Measurements from ENCODE around the gene RNF40. TPM values are rescaled to one million over a fixed set of nuclear protein-coding genes. Genes with fewer than 3 reads are reported as not detected.

The RNF40 gene
- total RNA-seq, 1 experiment from 2014 or later: 90.3 TPM

- no peak overlapping the region for H3K4me2 ChIP-seq (ENCODE audit: low read length)
- BruUV-seq (replicated peaks): no TSS peak
- no peaks in the 10 kb centered on the region for H3K27me3 ChIP-seq (ENCODE audit: insufficient read depth, low read length)
- DNase-seq (ENCODE audit: low read depth, low spot score): no peak
- H3K79me2 ChIP-seq (ENCODE audit: insufficient read depth, low read length): peaks cover 50% of the 10 kb centered on the region
- peaks cover 60 to 68% of the 10 kb centered on the region in 2 experiments; a peak in 3 of 4 replicates for H3K36me3 ChIP-seq (ENCODE audit: control insufficient read depth in 1 of 2, insufficient read depth in 2 of 2, low read length in 2 of 2)
- no peak overlapping the region for H3K9ac ChIP-seq (ENCODE audit: low read length)
- no peak overlapping the region for H3K4me3 ChIP-seq (replicated peaks in 1 of 2; ENCODE audit: low read depth in 1 of 2, low read length in 2 of 2)
- H4K20me1 ChIP-seq (ENCODE audit: insufficient read depth): no peaks in the 10 kb centered on the region
- RAD21 ChIA-PET (ENCODE audit: low non-redundant PET in 1 of 2, low total read pairs in 2 of 2, uncharacterized antibody in 2 of 2, unreplicated experiment in 2 of 2): no interaction called here
- CTCF ChIA-PET: no interaction called here
- POLR2A ChIA-PET: no interaction called here
- intact Hi-C loops (cut with micrococcal nuclease): no loop called here
- H2AFZ ChIP-seq (ENCODE audit: low read depth, low read length, poor library complexity, severe bottlenecking): no peak overlapping the region
- no peaks in the 10 kb centered on the region for H3K9me2 ChIP-seq (ENCODE audit: insufficient read depth)
- no peak overlapping the region for H3K27ac ChIP-seq (ENCODE audit: low read depth, low read length)
- TF ChIP-seq EZH2 (IDR thresholded peaks at IDR 0.05) (no peak), ELF1 (IDR thresholded peaks at IDR 0.05; ENCODE audit: borderline replicate concordance, low read depth) (no peak), POLR2A (IDR thresholded peaks at IDR 0.05; ENCODE audit: borderline replicate concordance, extremely low read depth, insufficient read depth, insufficient read length) (no peak), SIN3A (IDR thresholded peaks at IDR 0.05; ENCODE audit: low read depth) (no peak), ATF3 (IDR thresholded peaks at IDR 0.05) (no peak), SRF (IDR thresholded peaks at IDR 0.05; ENCODE audit: low read depth) (no peak), FOSL1 (IDR thresholded peaks at IDR 0.05; ENCODE audit: low read depth) (no peak), ZFX (IDR thresholded peaks at IDR 0.05) (no peak), SP1 (IDR thresholded peaks at IDR 0.05; ENCODE audit: low read depth) (no peak), YY1 (IDR thresholded peaks at IDR 0.05; ENCODE audit: extremely low read depth, insufficient replicate concordance, low read depth, low read length) (no peak), CBX3 (IDR thresholded peaks at IDR 0.05; ENCODE audit: low read depth) (no peak)
- H3K4me1 ChIP-seq (ENCODE audit: control insufficient read depth in 1 of 2, insufficient read depth in 2 of 2, low read length in 2 of 2): no peaks in the 10 kb centered on the region
- no peaks in the 10 kb centered on the region for H3K9me3 ChIP-seq (ENCODE audit: control insufficient read depth in 1 of 2, insufficient read depth in 1 of 2, low read depth in 1 of 2, low read length in 2 of 2)
- no peak for ATAC-seq
These were observed 33.8 kb upstream of the RNF40 start for GRCh38 chr16:30728321-30728720.

- no peak overlapping the region for H3K4me2 ChIP-seq (ENCODE audit: low read length)
- H2AFZ ChIP-seq (ENCODE audit: low read depth, low read length, poor library complexity, severe bottlenecking): no peak overlapping the region
- TF ChIP-seq ZNF274 (IDR thresholded peaks at IDR 0.05; ENCODE audit: low read depth, low read length) (no peak), CTCF (IDR thresholded peaks at IDR 0.05 in 2 of 3, conservative IDR thresholded peaks at IDR 0.05 in 1 of 3; ENCODE audit: borderline replicate concordance in 1 of 3, insufficient read depth in 1 of 3, low read depth in 2 of 3, low read length in 2 of 3) (no peak), ZBTB33 (IDR thresholded peaks at IDR 0.05; ENCODE audit: extremely low read depth, insufficient replicate concordance, low read length) (no peak), CBX3 (IDR thresholded peaks at IDR 0.05; ENCODE audit: low read depth) (no peak), POLR2AphosphoS5 (IDR thresholded peaks at IDR 0.05; ENCODE audit: low read depth, low read length) (no peak), TCF7L2 (IDR thresholded peaks at IDR 0.05; ENCODE audit: borderline replicate concordance, extremely low read depth, insufficient read depth, insufficient read length) (no peak), ATF3 (IDR thresholded peaks at IDR 0.05) (no peak), ZFX (IDR thresholded peaks at IDR 0.05) (no peak), SP1 (IDR thresholded peaks at IDR 0.05; ENCODE audit: low read depth) (no peak)
- H4K20me1 ChIP-seq (ENCODE audit: insufficient read depth): no peaks in the 10 kb centered on the region
- BruUV-seq (replicated peaks): no TSS peak
- ATAC-seq (no peak), DNase-seq (ENCODE audit: low read depth, low spot score) (no peak)
- no peaks in the 10 kb centered on the region for H3K4me1 ChIP-seq (ENCODE audit: control insufficient read depth in 1 of 2, insufficient read depth in 2 of 2, low read length in 2 of 2)
- intact Hi-C loops (cut with micrococcal nuclease): no loop called here
- peaks cover 44% of the 10 kb centered on the region for H3K79me2 ChIP-seq (ENCODE audit: insufficient read depth, low read length)
- no peak overlapping the region for H3K27ac ChIP-seq (ENCODE audit: low read depth, low read length)
- POLR2A ChIA-PET: no interaction called here
- no peaks in the 10 kb centered on the region for H3K9me2 ChIP-seq (ENCODE audit: insufficient read depth)
- H3K36me3 ChIP-seq (ENCODE audit: control insufficient read depth in 1 of 2, insufficient read depth in 2 of 2, low read length in 2 of 2): peaks cover 58 to 67% of the 10 kb centered on the region in 2 experiments; a peak in 3 of 4 replicates
- RAD21 ChIA-PET (ENCODE audit: low non-redundant PET in 1 of 2, low total read pairs in 2 of 2, uncharacterized antibody in 2 of 2, unreplicated experiment in 2 of 2): no interaction called here
- CTCF ChIA-PET: no interaction called here
- H3K9me3 ChIP-seq (ENCODE audit: control insufficient read depth in 1 of 2, insufficient read depth in 1 of 2, low read depth in 1 of 2, low read length in 2 of 2): no peaks in the 10 kb centered on the region
- no peaks in the 10 kb centered on the region for H3K27me3 ChIP-seq (ENCODE audit: insufficient read depth, low read length)
- no peak overlapping the region for H3K9ac ChIP-seq (ENCODE audit: low read length)
- no peak overlapping the region for H3K4me3 ChIP-seq (replicated peaks in 1 of 2; ENCODE audit: low read depth in 1 of 2, low read length in 2 of 2)
These were observed 33.0 kb upstream of the RNF40 start for GRCh38 chr16:30728899-30729672.
